HEK293 (cell line): Measurements from ENCODE around the gene FCHO1.

Source experiments
- KLF10 ChIP-seq: fragments of 450-650 bp; IDR thresholded peaks from 2 replicates; pipeline ENCODE4 v1.5.1; 2018; ENCODE audit warnings: missing biosample characterization, mild to moderate bottlenecking, missing genetic modification characterization
- SETDB1 ChIP-seq: IDR thresholded peaks from one replicate; pipeline ENCODE4 v1.6.1; 2017; ENCODE audit warnings: mild to moderate bottlenecking, low read length, moderate library complexity, mixed read lengths; ENCODE audit not compliant: insufficient read length
- SP2 ChIP-seq: fragments of 450-650 bp; formaldehyde crosslinking; IDR thresholded peaks from 2 replicates; pipeline ENCODE4 v1.5.1; 2016; ENCODE audit warnings: missing biosample characterization, missing genetic modification characterization
- ZBTB7A ChIP-seq: fragments of 450-650 bp; formaldehyde crosslinking; IDR thresholded peaks from 2 replicates; pipeline ENCODE4 v1.5.1; 2016; ENCODE audit warnings: low read depth, missing biosample characterization, missing genetic modification characterization
- ZBTB8A ChIP-seq: fragments of 450-650 bp; formaldehyde crosslinking; IDR thresholded peaks from 2 replicates; pipeline ENCODE4 v1.5.1; 2016; ENCODE audit warnings: missing biosample characterization, missing genetic modification characterization
- ZNF214 ChIP-seq: fragments of 450-650 bp; formaldehyde crosslinking; IDR thresholded peaks from 2 replicates; pipeline ENCODE4 v1.5.1; 2017; ENCODE audit warnings: missing biosample characterization, mild to moderate bottlenecking, missing genetic modification characterization, borderline replicate concordance
- ZNF266 ChIP-seq: fragments of 450-650 bp; formaldehyde crosslinking; IDR thresholded peaks from 2 replicates; pipeline ENCODE4 v1.5.1; 2016; ENCODE audit warnings: missing biosample characterization, missing genetic modification characterization, low read depth
- ZNF423 ChIP-seq: fragments of 450-650 bp; formaldehyde crosslinking; IDR thresholded peaks from 2 replicates; pipeline ENCODE4 v1.5.1; 2016; ENCODE audit warnings: missing biosample characterization, missing genetic modification characterization
- ZNF473 ChIP-seq: fragments of 450-650 bp; formaldehyde crosslinking; IDR thresholded peaks from 2 replicates; pipeline ENCODE4 v1.5.1; 2017; ENCODE audit warnings: missing biosample characterization, missing genetic modification characterization
- ZNF610 ChIP-seq: fragments of 450-650 bp; formaldehyde crosslinking; IDR thresholded peaks from 2 replicates; pipeline ENCODE4 v1.5.1; 2016; ENCODE audit warnings: missing biosample characterization, missing genetic modification characterization, borderline replicate concordance
- ZNF76 ChIP-seq: fragments of 450-650 bp; formaldehyde crosslinking; IDR thresholded peaks from 2 replicates; pipeline ENCODE4; 2016; ENCODE audit warnings: low read depth, missing biosample characterization, missing genetic modification characterization, borderline replicate concordance
- TF ChIP-seq, protein P1 (sequence below): sonication (generic); formaldehyde crosslinking; IDR thresholded peaks from 2 replicates; pipeline ENCODE4 v1.8.1; 2022; ENCODE audit warnings: mild to moderate bottlenecking, moderate library complexity, missing genetic modification reagents
- TF ChIP-seq, protein P2 (sequence below): fragments of 450-650 bp; formaldehyde crosslinking; IDR thresholded peaks from 2 replicates; pipeline ENCODE4 v1.5.1; 2016; ENCODE audit warnings: missing biosample characterization, missing genetic modification characterization
- TF ChIP-seq, protein P3 (sequence below): fragments of 450-650 bp; formaldehyde crosslinking; IDR thresholded peaks from 2 replicates; pipeline ENCODE4 v1.5.1; 2016; ENCODE audit warnings: missing biosample characterization, missing genetic modification characterization

DNA sequence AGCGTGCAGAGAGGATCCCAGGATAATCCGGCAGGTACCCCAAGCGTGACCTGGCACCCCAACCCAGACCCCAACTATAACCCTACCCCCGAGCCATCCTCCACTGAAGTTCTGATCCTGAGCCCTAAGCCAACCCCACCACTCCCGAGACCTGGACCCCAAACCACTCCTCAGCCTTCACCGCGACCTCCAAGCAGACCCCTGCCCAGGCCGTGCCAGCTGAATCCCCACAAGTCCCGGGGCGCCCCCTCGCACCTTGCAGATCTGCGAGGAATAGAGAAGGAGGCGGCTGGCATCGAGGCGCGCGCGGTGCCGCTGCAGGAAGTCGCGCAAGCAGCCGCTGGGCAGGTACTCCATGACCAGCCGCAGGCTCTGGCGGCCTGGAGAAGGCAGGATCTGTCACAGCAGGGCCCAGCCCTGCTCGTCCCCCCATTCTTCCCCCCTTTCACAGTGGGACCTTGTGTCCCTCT is 80.2 kb downstream of the FCHO1 start:
- TF ChIP-seq ZBTB7A (tag by site-specific recombination) (no peak), ZNF610 (no peak), SP2 (tag by site-specific recombination) (no peak), KLF10 (tag by site-specific recombination) (no peak), ZNF214 (tag by site-specific recombination) (no peak), ZNF76 (tag by site-specific recombination) (no peak), SETDB1 (no peak), ZNF423 (tag by site-specific recombination) (no peak), ZNF473 (tag by site-specific recombination) (no peak), ZBTB8A (tag by site-specific recombination) (no peak), ZNF266 (no peak)
- TF ChIP-seq, protein P1, sequence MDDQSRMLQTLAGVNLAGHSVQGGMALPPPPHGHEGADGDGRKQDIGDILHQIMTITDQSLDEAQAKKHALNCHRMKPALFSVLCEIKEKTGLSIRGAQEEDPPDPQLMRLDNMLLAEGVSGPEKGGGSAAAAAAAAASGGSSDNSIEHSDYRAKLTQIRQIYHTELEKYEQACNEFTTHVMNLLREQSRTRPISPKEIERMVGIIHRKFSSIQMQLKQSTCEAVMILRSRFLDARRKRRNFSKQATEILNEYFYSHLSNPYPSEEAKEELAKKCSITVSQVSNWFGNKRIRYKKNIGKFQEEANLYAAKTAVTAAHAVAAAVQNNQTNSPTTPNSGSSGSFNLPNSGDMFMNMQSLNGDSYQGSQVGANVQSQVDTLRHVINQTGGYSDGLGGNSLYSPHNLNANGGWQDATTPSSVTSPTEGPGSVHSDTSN (CRISPR knock-in tag) = no peak
- TF ChIP-seq, protein P2, sequence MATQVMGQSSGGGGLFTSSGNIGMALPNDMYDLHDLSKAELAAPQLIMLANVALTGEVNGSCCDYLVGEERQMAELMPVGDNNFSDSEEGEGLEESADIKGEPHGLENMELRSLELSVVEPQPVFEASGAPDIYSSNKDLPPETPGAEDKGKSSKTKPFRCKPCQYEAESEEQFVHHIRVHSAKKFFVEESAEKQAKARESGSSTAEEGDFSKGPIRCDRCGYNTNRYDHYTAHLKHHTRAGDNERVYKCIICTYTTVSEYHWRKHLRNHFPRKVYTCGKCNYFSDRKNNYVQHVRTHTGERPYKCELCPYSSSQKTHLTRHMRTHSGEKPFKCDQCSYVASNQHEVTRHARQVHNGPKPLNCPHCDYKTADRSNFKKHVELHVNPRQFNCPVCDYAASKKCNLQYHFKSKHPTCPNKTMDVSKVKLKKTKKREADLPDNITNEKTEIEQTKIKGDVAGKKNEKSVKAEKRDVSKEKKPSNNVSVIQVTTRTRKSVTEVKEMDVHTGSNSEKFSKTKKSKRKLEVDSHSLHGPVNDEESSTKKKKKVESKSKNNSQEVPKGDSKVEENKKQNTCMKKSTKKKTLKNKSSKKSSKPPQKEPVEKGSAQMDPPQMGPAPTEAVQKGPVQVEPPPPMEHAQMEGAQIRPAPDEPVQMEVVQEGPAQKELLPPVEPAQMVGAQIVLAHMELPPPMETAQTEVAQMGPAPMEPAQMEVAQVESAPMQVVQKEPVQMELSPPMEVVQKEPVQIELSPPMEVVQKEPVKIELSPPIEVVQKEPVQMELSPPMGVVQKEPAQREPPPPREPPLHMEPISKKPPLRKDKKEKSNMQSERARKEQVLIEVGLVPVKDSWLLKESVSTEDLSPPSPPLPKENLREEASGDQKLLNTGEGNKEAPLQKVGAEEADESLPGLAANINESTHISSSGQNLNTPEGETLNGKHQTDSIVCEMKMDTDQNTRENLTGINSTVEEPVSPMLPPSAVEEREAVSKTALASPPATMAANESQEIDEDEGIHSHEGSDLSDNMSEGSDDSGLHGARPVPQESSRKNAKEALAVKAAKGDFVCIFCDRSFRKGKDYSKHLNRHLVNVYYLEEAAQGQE (tag by site-specific recombination) = no peak
- TF ChIP-seq, protein P3, sequence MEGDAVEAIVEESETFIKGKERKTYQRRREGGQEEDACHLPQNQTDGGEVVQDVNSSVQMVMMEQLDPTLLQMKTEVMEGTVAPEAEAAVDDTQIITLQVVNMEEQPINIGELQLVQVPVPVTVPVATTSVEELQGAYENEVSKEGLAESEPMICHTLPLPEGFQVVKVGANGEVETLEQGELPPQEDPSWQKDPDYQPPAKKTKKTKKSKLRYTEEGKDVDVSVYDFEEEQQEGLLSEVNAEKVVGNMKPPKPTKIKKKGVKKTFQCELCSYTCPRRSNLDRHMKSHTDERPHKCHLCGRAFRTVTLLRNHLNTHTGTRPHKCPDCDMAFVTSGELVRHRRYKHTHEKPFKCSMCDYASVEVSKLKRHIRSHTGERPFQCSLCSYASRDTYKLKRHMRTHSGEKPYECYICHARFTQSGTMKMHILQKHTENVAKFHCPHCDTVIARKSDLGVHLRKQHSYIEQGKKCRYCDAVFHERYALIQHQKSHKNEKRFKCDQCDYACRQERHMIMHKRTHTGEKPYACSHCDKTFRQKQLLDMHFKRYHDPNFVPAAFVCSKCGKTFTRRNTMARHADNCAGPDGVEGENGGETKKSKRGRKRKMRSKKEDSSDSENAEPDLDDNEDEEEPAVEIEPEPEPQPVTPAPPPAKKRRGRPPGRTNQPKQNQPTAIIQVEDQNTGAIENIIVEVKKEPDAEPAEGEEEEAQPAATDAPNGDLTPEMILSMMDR (tag by site-specific recombination) = no peak
